Caco-2 (cell line): ENCODE measurements around the gene RNF4. TPM values are rescaled to one million over a fixed set of nuclear protein-coding genes. Genes with fewer than 3 reads are reported as not detected.
A peak's percentile ranks its signal among the peaks of the same experiment; 100 is the strongest.

Experiments
- BruUV-seq: library from RNA; stranded (reverse); fragments of 400-500 nt; replicated peaks from 2 replicates; lab custom pipeline; 2021; lab: Mats Ljungman, UMichigan
- CTCF ChIA-PET: fragments of 300-600 bp; sonication (Branson Sonifier 250); formaldehyde crosslinking; loops from one replicate; lab custom pipeline; 2022; ENCODE audit warnings: antibody characterized with exemption; lab: Charles Lee
- POLR2A ChIA-PET: fragments of 300-600 bp; sonication (Branson Sonifier 250); formaldehyde crosslinking; loops from one replicate; lab custom pipeline; 2022; ENCODE audit warnings: antibody characterized with exemption; lab: Charles Lee
- DNase-seq, 2 experiments: peaks; one replicate each; pipeline versions ENCODE4 v3.0.0 to v3.0.0-alpha.2; 2020 to 2022
- H3K27me3 ChIP-seq: replicated peaks from 2 replicates; pipeline ENCODE4 v1.6.0; 2011; ENCODE audit warnings: low read length; ENCODE audit not compliant: control insufficient read depth, insufficient read depth
- H3K36me3 ChIP-seq: 2 replicates; pipeline ENCODE4 v1.5.1; 2011; ENCODE audit warnings: low read length; ENCODE audit not compliant: control insufficient read depth, insufficient read depth
- H3K4me1 ChIP-seq: fragments of 250-450 bp; sonication (Bioruptor Pico); 2 replicates; pipeline ENCODE4 v1.5.1; 2020; ENCODE audit warnings: mild to moderate bottlenecking
- H3K4me3 ChIP-seq: 2 replicates; pipeline ENCODE4 v1.5.1; 2011; ENCODE audit warnings: low read depth, mild to moderate bottlenecking, control low read depth, low read length
- H3K9me3 ChIP-seq: fragments of 250-450 bp; sonication (Bioruptor Pico); 2 replicates; pipeline ENCODE4 v1.5.1; 2020; ENCODE audit warnings: mild to moderate bottlenecking, moderate library complexity
- H3K27ac Mint-ChIP-seq: one replicate; pipeline ENCODE4 v1.8.0; 2022; ENCODE audit warnings: mixed read lengths; ENCODE audit not compliant: unreplicated experiment
- H3K27me3 Mint-ChIP-seq: one replicate; pipeline ENCODE4 v1.8.0; 2022; ENCODE audit warnings: mixed read lengths; ENCODE audit not compliant: insufficient read depth, unreplicated experiment
- H3K36me3 Mint-ChIP-seq: one replicate; pipeline ENCODE4 v1.8.0; 2022; ENCODE audit warnings: mild to moderate bottlenecking, mixed read lengths; ENCODE audit not compliant: insufficient read depth, unreplicated experiment
- H3K4me1 Mint-ChIP-seq: one replicate; pipeline ENCODE4 v1.8.0; 2022; ENCODE audit warnings: low read depth, mixed read lengths; ENCODE audit not compliant: unreplicated experiment
- H3K4me3 Mint-ChIP-seq: one replicate; pipeline ENCODE4 v1.8.0; 2022; ENCODE audit warnings: mild to moderate bottlenecking, moderate library complexity, mixed read lengths; ENCODE audit not compliant: unreplicated experiment
- H3K9me3 Mint-ChIP-seq: one replicate; pipeline ENCODE4 v1.8.0; 2022; ENCODE audit warnings: mixed read lengths; ENCODE audit not compliant: unreplicated experiment
- intact Hi-C: fragments of 100-400 bp; cut with micrococcal nuclease; formaldehyde crosslinking; loops from one replicate; pipeline ENCODE4 v1.10.0; 2022; ENCODE audit not compliant: unreplicated experiment
- total RNA-seq: library from RNA; stranded (reverse); gene quantifications from 2 replicates; pipeline ENCODE4 v1.2.3, GENCODE V29; 2022
- TF ChIP-seq, protein P1 (sequence below), 2 experiments: fragments of 200-600 bp in 1 of 2; IDR thresholded peaks; 1 replicate in 1 of 2; 2 replicates in 1 of 2; pipeline versions ENCODE4 v1.5.1 to v1.8.0; 2011 to 2022; ENCODE audit warnings: antibody characterized with exemption in 1 of 2, control low read depth in 1 of 2, inconsistent platforms in 1 of 2, low read depth in 1 of 2, low read length in 1 of 2, mild to moderate bottlenecking in 1 of 2, moderate library complexity in 1 of 2; ENCODE audit not compliant: insufficient read depth in 1 of 2, severe bottlenecking in 1 of 2, unreplicated experiment in 1 of 2

The RNF4 gene
- total RNA-seq, 1 experiment from 2014 or later: 75.4 TPM

GRCh38 chr4:2516635-2517034, 47.7 kb downstream of the RNF4 start:
- intact Hi-C loops: no loop called here
- no TSS peak for BruUV-seq
- H3K9me3 ChIP-seq: no peaks in the 10 kb centered on the region
- ChIA-PET CTCF (interaction anchor here (0.5 kb wide), 1 partner anchor 12 kb away, joined by 3 read pairs; no protein-coding TSS in a partner anchor), POLR2A (no interaction called here)
- no peak overlapping the region for H3K4me3 ChIP-seq
- Mint-ChIP-seq H3K27ac (no peak overlapping the region), H3K4me1 (no peaks in the 10 kb centered on the region), H3K36me3 (peaks cover 60% of the 10 kb centered on the region), H3K27me3 (no peaks in the 10 kb centered on the region), H3K4me3 (no peak overlapping the region), H3K9me3 (no peaks in the 10 kb centered on the region)
- no peaks in the 10 kb centered on the region; the same call in 1 of the 2 replicates for H3K36me3 ChIP-seq
- H3K27me3 ChIP-seq: no peaks in the 10 kb centered on the region
- TF ChIP-seq, protein P1, sequence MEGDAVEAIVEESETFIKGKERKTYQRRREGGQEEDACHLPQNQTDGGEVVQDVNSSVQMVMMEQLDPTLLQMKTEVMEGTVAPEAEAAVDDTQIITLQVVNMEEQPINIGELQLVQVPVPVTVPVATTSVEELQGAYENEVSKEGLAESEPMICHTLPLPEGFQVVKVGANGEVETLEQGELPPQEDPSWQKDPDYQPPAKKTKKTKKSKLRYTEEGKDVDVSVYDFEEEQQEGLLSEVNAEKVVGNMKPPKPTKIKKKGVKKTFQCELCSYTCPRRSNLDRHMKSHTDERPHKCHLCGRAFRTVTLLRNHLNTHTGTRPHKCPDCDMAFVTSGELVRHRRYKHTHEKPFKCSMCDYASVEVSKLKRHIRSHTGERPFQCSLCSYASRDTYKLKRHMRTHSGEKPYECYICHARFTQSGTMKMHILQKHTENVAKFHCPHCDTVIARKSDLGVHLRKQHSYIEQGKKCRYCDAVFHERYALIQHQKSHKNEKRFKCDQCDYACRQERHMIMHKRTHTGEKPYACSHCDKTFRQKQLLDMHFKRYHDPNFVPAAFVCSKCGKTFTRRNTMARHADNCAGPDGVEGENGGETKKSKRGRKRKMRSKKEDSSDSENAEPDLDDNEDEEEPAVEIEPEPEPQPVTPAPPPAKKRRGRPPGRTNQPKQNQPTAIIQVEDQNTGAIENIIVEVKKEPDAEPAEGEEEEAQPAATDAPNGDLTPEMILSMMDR (IDR thresholded peaks at IDR 0.05; ENCODE audit: insufficient read depth in 1 of 2, low read depth in 1 of 2, low read length in 1 of 2, severe bottlenecking in 1 of 2, unreplicated experiment in 1 of 2): no peak
- H3K4me1 ChIP-seq: no peaks in the 10 kb centered on the region
- no peak for DNase-seq

- no peaks in the 10 kb centered on the region for H3K9me3 Mint-ChIP-seq
- H3K4me1 ChIP-seq: no peaks in the 10 kb centered on the region
- H3K9me3 ChIP-seq: no peaks in the 10 kb centered on the region
- DNase-seq: no peak
- no peak overlapping the region for H3K27ac Mint-ChIP-seq
- no peaks in the 10 kb centered on the region for H3K4me1 Mint-ChIP-seq
- no peaks in the 10 kb centered on the region for H3K27me3 Mint-ChIP-seq
- H3K4me3 Mint-ChIP-seq: no peak overlapping the region
- no TSS peak for BruUV-seq
- TF ChIP-seq, protein P1 (IDR thresholded peaks at IDR 0.05; ENCODE audit: insufficient read depth in 1 of 2, low read depth in 1 of 2, low read length in 1 of 2, severe bottlenecking in 1 of 2, unreplicated experiment in 1 of 2): no peak
- ChIA-PET POLR2A (no interaction called here), CTCF (no interaction called here)
- intact Hi-C loops: no loop called here
- H3K36me3 ChIP-seq: no peaks in the 10 kb centered on the region
- no peaks in the 10 kb centered on the region for H3K27me3 ChIP-seq
- H3K36me3 Mint-ChIP-seq: peaks cover 10% of the 10 kb centered on the region
- no peak overlapping the region for H3K4me3 ChIP-seq
These were observed 57.7 kb downstream of the RNF4 start for GRCh38 chr4:2526559-2526958.

GRCh38 chr4:2534904-2535375, 66.0 kb downstream of the RNF4 start:
- Mint-ChIP-seq H3K4me3 (peak overlapping the region; percentile 88), H3K4me1 (no peaks in the 10 kb centered on the region), H3K27me3 (no peaks in the 10 kb centered on the region), H3K9me3 (no peaks in the 10 kb centered on the region), H3K36me3 (peaks cover 6% of the 10 kb centered on the region), H3K27ac (peak overlapping the region; percentile 88)
- Histone ChIP-seq H3K36me3 (no peaks in the 10 kb centered on the region; the same call in 1 of the 2 replicates), H3K4me3 (peak overlapping the region; percentile 86), H3K27me3 (no peaks in the 10 kb centered on the region), H3K9me3 (no peaks in the 10 kb centered on the region), H3K4me1 (no peaks in the 10 kb centered on the region)
- TF ChIP-seq, protein P1 (IDR thresholded peaks at IDR 0.05; ENCODE audit: insufficient read depth in 1 of 2, low read depth in 1 of 2, low read length in 1 of 2, severe bottlenecking in 1 of 2, unreplicated experiment in 1 of 2): no peak
- POLR2A ChIA-PET: interaction anchor here (2.4 kb wide), 1 partner anchor 66 kb away, joined by 22 read pairs; the partner anchor contains the start of gene RNF4
- DNase-seq: peak in 1 of 2 experiments; percentile 11
- BruUV-seq: no TSS peak
- intact Hi-C loops: loop anchor here (5.0 kb wide), 1 partner anchor 118 kb away; the partner anchor contains the start of genes CFAP99 and ZFYVE28
- CTCF ChIA-PET: interaction anchor here (1.1 kb wide), 1 partner anchor 27 kb away, joined by 3 read pairs; no protein-coding TSS in a partner anchor
